HG02973 (cell line): ENCODE data around the gene GJD2.

ENCODE experiments used
- ATAC-seq: cut with Tn5 transposase; IDR thresholded peaks from one replicate; pipeline ENCODE4 v1.9.1; 2021; ENCODE audit warnings: moderate library complexity; ENCODE audit not compliant: unreplicated experiment

The GJD2 gene

DNA sequence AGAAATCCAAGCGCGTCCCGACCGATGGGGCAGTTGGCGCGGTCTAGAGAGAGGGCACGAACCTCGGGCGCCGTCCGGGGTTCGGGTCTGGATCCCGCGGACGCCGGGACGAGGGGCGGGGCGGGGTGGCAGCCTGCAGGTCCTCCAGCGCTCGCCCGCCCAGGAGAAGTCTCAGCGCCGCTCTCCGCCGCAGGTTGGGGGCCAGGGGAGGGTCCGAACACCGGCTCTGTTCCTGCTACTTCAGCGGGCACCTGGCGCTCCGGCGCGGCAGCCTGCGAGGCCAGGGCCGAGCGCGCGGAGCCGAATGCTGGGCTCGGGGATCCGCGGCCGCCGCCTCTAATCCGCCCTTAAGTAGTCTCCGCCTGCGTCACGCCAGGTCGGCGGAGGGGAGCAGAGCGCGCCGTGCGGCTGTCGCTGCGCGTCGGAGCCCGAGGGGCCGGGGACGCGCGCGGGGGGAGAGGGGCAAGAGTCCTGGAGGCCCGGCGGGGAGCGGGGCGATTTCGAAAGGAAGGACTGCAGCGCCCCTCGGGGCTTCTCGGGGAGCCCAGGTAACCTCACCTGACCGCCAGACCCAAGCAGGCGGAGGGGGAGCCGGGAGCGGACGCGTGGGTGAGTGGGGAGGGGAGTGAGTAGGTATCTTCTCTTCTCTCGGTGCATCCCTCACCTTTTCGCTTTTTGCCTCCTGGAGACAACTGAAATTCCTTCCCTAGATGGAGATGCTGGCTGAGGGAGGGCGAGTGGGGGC lies at the start of gene GJD2:
Gene GJD2, minus strand, starts transcription at position 325 of the 745 bp plus-strand sequence. CDS start 510 bp downstream, outside the sequence.
- no peak for ATAC-seq

DNA sequence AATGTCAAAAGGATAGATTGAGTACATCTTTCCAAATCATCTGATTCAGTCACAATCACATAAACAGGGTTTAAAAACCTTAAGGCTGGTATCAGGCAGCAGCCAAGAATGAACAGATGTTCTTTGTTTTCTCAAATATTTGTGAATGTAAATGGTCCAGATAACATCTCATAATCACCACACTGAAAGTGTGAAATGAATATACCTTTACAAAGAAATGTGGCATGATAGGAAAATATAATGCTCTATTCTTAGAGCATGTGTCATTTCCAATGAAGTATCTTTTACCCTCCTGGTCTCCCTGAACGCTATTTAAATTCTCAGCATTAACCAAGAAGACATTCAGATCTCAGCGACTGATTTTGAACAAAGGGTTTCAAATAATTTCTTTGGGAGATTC lies 49.3 kb upstream of the GJD2 start:
- ATAC-seq, result no peak

DNA sequence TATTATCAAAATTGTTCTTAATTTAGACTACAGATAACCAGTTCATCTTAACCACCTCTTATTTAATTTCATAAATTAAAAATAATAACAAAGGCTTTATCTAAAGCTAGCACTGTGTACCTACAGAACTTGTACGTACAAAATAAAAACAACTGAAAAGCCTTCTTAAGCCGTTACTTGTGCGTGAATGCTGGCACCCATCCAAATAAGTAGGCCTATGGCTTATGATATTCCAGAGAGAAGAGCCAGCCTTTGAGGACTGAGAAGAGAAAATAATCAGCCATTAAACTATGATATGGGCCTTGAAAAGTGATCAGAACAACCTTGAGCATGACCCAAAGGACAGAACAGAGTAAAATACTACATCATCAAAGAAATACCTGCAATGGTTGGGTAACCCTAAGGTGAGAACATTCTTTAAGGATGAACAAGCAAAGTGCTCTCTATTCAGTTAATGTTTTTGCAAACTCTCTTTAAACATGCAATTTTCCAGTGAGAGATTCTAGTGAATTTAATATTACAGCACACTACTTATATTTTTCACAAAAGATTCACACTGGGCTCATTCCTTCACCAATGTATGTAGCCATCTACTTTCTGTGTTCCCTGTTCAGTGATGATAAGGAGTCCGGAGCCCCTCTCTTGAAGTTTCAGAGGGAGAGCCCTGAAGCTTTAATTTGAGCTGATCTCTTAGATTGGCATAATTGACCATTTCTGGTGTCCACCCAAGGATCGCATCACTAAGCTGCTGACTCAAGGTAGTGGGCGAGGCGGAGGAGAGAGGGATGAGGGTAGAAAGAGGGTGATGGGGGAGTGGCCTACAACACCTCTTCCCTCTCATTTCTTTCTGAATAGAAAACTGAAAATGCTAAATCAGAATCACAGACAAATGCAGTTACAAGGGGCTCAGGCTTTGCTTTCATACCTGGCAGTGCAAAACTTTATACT lies 48.3 kb upstream of the GJD2 start:
- ATAC-seq, result no peak

DNA sequence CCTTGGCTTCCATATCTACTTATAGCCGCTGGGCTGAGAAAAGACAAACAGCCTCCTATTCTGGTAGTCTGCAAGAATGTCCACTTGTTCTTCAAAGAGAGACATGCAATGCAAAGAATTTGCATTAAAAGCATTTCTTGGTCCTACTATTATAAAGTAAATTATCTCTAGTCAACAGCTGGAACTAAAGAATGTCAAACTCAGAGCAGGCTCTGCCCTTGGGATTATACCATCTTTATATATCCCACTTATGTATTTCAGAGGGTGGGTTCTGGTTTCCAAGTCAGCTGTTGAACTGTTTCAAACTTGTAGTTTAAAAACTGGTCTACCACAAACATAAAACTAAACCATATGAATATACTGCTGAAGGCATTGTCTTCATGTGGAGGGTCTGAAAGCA lies 47.6 kb upstream of the GJD2 start:
- no peak for ATAC-seq

DNA sequence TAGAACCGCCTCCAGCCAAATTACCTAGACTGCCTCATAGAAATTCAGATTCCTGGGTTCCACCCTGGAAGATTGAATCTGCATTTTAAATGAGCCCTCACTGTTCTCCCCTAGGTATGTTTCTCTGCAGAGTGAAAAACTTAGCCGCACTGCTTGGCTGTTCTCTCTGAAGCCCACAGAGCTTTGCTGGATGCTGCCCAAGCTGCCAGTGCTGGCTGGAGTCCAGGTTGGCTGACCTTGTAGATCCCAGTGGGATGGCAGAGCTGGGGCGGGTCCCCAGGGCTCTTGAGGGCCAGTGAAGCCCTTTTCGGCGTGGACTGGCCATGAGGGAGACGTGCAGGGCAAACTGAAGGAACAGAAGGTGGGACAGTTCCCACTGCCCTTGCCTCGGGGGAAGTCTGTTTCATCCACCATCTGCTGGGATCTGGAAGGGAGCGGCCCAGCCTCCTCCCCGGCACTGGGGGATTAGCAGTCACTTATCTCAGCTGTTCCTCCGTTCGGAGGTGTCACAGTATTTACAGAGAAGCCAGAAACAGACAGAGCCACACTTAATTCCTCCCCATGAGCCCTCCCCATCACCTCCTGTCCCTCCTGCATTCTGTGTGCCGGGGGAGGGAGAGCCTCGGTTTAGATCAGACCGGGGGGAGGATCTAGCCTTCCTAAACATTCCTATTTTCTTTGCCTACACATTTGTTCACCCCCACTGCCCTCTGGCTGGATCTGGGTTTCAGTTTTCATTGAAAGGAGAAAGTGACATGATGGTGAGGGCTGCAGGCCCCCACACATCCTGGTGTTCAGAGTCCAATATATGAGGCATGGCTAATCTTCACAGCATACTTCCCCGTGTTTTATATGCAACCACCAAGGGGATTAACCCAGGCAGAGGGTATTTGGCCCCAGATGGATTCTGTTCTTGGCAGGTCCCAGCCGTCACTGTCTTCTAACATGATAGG lies 44.6 kb upstream of the GJD2 start:
- ATAC-seq, result no peak

DNA sequence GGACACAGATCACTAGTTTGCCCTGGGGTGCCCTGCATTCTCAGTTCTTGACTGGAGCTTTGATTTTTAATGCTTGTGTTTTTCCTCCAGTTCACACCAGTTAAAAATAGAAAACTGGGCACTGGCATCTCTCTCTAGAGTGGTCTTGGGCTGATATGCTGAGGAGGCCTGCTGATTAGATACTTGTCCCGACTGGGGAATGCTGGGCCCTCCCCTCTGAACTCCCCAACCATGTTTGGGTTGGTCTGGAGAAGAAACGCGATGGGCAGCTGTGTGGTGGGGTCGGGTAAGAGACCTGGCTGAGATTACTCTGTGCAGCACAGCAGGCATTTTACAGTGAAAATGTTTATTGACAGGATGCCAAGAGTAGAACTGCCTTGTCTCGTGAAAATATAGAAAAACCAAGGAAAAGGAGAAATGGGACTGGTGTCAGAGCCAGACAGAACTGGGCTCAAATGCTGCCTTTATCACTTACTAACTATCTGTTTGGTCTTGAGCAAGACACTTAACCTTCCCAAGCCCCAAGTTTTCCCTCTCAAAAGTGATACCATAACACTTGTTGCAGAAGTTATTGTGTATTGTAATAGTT lies 42.1 kb upstream of the GJD2 start:
- no peak for ATAC-seq

DNA sequence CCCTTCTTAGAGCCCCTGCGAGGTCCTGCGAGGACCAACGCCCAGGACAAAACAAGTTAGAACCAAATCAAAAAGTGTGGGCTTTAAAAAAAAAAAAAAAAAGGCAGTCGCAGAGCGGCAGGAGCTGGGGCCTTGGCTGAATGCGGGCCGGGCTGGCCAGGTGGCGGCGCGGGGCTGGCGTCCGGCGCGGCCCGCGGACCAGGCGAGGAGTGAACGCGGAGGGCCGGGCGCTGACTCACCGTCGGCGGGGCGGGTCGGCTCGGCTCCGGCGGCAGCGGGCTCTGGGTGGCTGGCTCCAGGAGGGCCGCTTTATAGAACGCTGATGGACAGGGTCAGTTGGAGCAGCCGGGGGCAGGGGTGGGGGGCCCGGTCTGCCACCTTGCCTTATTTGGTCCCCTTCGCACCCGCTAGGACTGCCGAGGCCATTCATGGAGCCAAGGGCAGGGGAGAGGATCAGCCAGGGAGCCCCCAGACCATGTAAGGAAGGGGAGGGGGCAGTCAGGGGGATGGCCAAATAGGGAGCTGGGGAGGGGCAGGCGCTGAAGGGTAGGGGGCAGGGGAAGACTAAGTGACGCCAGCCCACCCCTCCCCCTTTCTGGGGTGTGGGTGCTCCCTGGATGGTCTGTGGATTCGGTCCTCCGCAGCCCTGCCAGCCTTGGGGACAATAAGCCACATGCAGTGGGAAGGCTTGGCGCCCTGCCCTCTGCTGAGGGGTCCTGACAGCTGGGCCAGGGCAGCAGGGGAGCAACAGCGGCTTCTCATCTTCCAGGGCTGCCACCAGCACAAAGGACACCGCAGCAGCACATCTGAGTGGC lies 40.7 kb upstream of the GJD2 start, which contains the start of gene ACTC1:
Gene ACTC1, minus strand, starts transcription at position 283 of the 815 bp plus-strand sequence. CDS start 741 bp downstream, outside the sequence.
- ATAC-seq, result no peak

DNA sequence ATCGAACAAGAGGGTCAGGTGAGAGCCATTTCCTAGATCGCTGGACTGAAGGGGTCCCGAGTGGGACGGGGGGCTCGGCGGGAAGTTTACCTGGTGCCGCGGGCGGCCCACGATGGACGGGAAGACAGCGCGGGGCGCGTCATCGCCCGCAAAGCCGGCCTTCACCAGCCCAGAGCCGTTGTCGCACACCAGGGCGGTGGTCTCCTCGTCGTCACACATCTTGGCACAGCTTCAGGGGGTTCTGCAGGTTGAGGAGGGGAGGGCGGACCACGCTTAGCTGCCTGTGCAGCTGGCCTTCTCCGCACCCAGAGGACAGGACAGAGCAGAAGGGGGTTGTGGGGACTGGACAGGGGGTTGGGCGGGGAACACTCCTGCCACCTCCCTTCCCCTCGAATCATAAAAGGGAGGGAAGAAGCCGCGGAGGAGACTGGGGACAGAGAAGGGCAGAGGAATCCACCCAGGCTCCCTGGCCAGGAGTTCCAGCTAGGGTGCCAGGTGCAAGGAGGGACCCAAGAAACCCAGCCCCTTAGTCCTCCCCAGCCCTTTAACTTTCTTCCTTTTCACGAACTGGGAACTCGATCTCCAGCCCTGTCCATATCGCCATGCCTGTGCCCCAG lies 39.9 kb upstream of the GJD2 start:
- no peak for ATAC-seq

DNA sequence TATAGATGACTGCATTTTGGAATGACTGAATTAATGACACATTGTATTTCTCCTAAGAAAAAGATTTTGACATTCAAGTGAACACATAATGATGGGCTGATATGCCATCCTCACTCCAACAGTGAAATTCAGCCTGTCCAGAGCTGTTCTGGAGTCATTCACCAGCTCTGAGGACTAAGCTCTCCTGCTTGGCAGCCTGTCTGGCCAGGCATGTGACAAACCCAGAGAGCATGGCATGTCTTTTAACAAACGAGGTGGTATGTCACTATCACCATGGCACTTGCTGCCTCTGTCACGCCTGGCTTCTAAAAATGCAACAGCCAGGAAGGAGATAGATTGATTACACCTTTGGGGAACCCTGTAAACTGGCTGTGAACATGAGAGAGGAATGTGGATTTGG lies 39.1 kb upstream of the GJD2 start:
- ATAC-seq, result no peak

DNA sequence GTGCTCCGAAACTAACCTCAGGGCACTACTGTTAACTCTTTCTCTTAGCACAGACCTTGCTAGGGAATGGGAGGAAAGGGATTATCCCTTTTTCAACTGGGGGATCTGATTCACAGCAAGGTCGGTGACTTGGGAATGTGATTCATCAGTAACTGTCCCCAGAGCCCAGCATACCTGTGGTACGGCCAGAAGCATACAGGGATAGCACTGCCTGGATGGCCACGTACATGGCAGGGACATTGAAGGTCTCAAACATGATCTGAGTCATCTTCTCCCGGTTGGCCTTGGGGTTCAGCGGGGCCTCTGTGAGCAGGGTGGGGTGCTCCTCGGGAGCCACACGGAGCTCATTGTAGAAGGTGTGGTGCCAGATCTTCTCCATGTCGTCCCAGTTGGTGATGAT lies 38.3 kb upstream of the GJD2 start:
- no peak for ATAC-seq

DNA sequence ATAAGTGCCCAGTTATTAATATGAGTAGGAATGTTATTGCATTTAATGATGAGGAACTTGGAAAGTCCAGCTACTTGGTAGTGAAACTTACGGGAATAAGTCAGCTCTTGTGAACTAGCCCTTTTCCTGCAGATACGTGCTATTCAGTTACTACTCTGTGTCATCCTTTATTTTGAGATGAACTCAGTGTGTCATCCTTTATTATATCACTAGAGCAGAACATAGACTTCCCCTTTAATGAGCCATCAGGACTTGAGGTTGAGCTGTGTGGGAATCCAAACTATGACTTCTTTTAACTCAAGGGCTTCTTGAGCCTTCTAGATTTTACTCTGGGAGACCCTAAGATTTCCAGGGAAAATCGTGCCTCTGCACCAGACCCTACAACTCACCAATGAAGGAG lies 36.9 kb upstream of the GJD2 start:
- no peak for ATAC-seq

DNA sequence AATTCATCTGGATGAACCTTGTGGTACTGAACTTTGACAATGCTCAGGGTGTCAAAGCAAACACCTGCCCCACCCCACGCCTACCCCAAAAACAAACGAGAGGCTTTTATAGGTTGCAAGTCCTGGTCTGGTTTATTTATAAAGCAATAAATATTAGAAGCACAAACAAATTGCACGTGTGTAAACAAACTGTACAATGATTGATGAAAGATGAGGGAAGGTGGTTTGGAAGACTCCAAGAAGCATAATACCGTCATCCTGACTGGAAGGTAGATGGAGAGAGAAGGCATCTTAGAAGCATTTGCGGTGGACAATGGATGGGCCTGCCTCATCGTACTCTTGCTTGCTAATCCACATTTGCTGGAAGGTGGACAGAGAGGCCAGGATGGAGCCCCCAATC lies 35.3 kb upstream of the GJD2 start:
- ATAC-seq, result no peak

DNA sequence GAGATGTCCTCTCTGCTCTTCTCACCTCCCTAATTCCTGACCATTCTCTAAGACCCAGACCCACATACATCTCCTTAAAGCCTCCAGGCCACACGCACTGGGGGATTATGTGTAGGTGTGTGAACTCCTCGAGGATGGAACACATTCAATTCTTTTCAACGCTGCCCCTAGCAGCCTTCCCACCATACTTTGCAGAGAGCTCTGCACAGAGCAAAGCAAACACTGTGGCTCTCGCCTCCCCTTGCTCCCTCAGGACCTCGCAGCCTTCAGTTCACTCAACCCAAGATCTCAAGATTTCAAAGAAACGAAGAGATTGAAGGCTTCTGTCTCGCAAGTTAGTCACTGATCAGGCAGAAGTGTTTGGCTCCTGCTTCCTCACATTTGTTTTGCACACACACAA lies 34.5 kb upstream of the GJD2 start:
- no peak for ATAC-seq

DNA sequence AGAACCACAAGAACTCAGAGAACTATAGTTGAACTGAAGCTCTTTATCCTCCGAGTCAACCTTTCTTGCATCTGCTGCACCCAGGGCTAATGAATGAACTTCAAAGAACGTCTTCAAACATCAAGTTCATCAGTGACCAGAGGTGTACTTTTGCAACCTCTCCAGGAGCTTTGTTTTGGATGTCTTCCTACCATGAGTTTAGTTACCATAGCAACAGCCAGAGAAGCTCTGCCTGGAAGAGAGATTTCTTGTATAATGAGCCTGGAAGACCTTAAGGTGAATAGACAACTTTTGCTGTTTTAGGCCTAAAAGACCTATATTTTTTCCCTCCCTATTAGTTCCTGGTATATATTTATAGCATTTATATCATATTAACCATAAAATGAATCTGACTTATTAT lies 31.4 kb upstream of the GJD2 start:
- no peak for ATAC-seq

DNA sequence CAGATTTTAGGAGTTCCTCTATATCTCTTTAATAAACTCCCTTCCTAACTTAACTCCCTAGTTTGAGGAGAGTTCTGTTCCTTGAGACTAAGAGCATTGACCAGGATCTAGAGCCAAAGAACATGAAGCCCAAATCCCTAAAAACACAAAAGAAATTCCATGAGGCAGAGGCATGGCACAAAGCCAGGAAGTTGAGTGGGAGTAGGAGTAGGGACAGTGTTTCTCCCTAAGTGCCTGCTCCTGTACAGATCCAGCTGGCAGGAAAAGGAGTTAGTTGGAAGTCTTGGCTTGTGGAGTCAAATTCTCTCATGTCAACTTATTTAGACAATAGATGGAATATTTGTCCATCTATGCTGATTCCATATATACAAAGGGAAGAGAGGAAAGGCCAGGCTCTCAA lies 29.2 kb upstream of the GJD2 start:
- ATAC-seq, result no peak

DNA sequence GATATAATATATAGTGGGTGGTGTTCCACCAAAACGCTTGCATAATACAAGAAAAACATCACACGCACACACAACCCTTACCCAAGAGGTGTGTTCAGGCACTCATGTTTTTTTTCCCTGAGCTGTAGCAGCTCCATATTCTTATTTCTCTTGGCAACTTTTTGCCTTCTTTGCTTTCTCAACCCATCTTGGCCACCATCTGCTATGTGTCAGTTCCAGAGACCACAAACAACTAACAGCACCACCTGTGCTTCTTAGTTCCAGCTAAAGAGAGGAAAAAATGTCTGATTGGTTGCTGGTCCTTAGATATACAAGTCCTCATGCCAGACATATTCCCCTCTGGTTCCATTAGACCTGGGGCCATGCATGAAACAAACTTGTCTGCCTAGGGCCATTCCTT lies 28.6 kb upstream of the GJD2 start:
- ATAC-seq, result no peak

DNA sequence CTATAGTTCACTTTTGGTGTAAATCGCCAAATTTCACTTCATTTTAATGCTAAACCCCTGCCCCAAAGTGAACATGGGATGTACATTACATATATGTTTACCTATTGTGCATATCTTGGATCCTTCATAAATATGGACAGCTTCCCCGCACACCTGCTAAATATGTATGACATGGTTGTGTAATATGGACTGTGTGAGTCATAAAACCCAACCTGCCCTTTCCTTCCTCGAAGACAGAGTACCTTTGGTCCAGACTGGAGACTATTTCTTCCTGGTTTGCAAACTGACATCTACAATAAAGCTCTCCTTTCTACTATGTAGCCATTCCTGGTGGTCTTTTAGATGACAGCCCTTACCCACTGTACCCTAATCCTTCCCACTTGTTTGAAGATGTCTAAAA lies 28.1 kb upstream of the GJD2 start:
- no peak for ATAC-seq

DNA sequence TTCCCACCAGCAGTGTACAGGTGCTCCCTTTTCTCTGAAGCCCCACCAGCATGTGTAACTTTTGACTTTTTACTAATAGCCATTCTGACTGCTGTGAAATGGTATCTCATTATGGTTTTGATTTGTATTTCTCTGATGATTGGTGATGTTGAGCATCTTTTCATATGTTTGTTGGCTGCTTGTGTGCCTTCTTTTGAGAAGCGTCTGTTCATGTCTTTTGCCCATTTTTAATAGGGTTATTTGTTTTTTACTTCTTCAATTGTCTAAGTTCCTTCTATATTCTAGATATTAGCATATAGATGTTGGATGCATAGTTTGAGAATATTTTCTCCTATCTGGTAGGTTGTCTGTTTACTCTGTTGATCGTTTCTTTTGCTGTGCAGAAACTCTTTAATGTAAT lies 25.9 kb upstream of the GJD2 start:
- ATAC-seq, result no peak

DNA sequence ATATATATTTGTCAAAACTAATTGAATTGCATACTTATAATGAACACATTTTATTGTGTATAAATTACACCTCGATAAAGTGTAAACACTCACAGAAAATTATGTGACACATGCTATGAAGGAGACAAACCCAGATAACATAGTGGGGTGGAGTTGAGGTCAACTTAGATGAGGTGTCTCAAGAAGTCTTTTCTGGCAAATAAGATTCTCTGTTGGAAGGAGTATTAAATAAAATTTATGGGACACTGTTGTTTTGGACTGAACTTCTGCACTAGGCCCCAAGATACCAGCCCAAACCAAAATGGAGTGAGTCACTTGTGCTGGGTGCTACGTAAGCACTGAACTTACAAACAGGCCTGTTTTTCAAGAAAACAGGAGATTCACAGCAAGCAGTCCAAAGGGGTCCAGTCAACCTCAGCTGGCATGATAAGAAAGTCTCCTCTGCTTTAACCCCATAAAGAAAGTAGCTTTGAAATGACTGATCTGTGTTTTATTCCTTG lies 21.9 kb upstream of the GJD2 start:
- ATAC-seq, result no peak
